HEK293T (cell line): Measurements from ENCODE around the gene TRMT6.

Experiments
- CTCF ChIA-PET: fragments of 350-600 bp; formaldehyde crosslinking; extraction: SDS; loops from one replicate; lab custom pipeline; 2021; ENCODE audit warnings: antibody characterized with exemption, inconsistent platforms; lab: Yijun Ruan, JAX
- POLR2A ChIA-PET: fragments of 350-600 bp; formaldehyde crosslinking; extraction: SDS; loops from one replicate; lab custom pipeline; 2020; ENCODE audit warnings: antibody characterized with exemption, inconsistent platforms; lab: Yijun Ruan, JAX
- DNase-seq: peaks from one replicate; pipeline ENCODE4 v3.0.0; 2012; ENCODE audit warnings: mixed read lengths; ENCODE audit errors: extremely low spot score
- ARNT ChIP-seq: fragments of 450-650 bp; IDR thresholded peaks from 2 replicates; pipeline ENCODE4 v1.6.1; 2017; ENCODE audit warnings: mild to moderate bottlenecking
- BHLHE40 ChIP-seq: fragments of 450-650 bp; IDR thresholded peaks from 2 replicates; pipeline ENCODE4 v1.6.1; 2016; ENCODE audit warnings: mild to moderate bottlenecking, moderate library complexity, borderline replicate concordance
- CTBP1 ChIP-seq: fragments of 450-650 bp; IDR thresholded peaks from 2 replicates; pipeline ENCODE4 v1.6.1; 2016; ENCODE audit warnings: borderline replicate concordance
- ELF4 ChIP-seq: fragments of 450-650 bp; IDR thresholded peaks from 2 replicates; pipeline ENCODE4 v1.6.1; 2017; ENCODE audit warnings: antibody characterized with exemption
- FOXA1 ChIP-seq: fragments of 450-650 bp; IDR thresholded peaks from 2 replicates; pipeline ENCODE4 v1.6.1; 2016; ENCODE audit warnings: mild to moderate bottlenecking
- FOXK2 ChIP-seq: fragments of 450-650 bp; IDR thresholded peaks from 2 replicates; pipeline ENCODE4 v1.6.1; 2016; ENCODE audit warnings: mild to moderate bottlenecking
- FOXM1 ChIP-seq: fragments of 450-650 bp; IDR thresholded peaks from 2 replicates; pipeline ENCODE4 v1.6.1; 2017; ENCODE audit warnings: mild to moderate bottlenecking, borderline replicate concordance
- HDGF ChIP-seq: fragments of 450-650 bp; IDR thresholded peaks from 2 replicates; pipeline ENCODE4 v1.6.1; 2017; ENCODE audit warnings: antibody characterized with exemption, borderline replicate concordance
- L3MBTL2 ChIP-seq: fragments of 450-650 bp; conservative IDR thresholded peaks from 2 replicates; pipeline ENCODE4 v1.6.1; 2016; ENCODE audit warnings: mild to moderate bottlenecking
- LEF1 ChIP-seq: fragments of 450-650 bp; IDR thresholded peaks from 2 replicates; pipeline ENCODE4 v1.6.1; 2017; ENCODE audit warnings: mild to moderate bottlenecking, borderline replicate concordance
- NFRKB ChIP-seq: fragments of 450-650 bp; IDR thresholded peaks from 2 replicates; pipeline ENCODE4 v1.6.1; 2016; ENCODE audit warnings: mild to moderate bottlenecking, moderate library complexity
- PKNOX1 ChIP-seq: fragments of 450-650 bp; IDR thresholded peaks from 2 replicates; pipeline ENCODE4 v1.6.1; 2016
- SP1 ChIP-seq: fragments of 450-650 bp; IDR thresholded peaks from 2 replicates; pipeline ENCODE4 v1.6.1; 2017
- SUZ12 ChIP-seq: fragments of 450-650 bp; IDR thresholded peaks from 2 replicates; pipeline ENCODE4 v1.6.1; 2016; ENCODE audit warnings: mild to moderate bottlenecking
- TARDBP ChIP-seq: fragments of 450-650 bp; IDR thresholded peaks from 2 replicates; pipeline ENCODE4 v1.6.1; 2016
- ZNF384 ChIP-seq: fragments of 450-650 bp; IDR thresholded peaks from 2 replicates; pipeline ENCODE4 v1.6.1; 2016

Gene TRMT6

GRCh38 chr20:5977223-5977622 is 26.9 kb upstream of the TRMT6 start:
- POLR2A ChIA-PET: no interaction called here
- TF ChIP-seq SP1: no peak
- no peak for TF ChIP-seq L3MBTL2
- no peak for TF ChIP-seq NFRKB
- no peak for DNase-seq
- CTCF ChIA-PET: no interaction called here

DNA sequence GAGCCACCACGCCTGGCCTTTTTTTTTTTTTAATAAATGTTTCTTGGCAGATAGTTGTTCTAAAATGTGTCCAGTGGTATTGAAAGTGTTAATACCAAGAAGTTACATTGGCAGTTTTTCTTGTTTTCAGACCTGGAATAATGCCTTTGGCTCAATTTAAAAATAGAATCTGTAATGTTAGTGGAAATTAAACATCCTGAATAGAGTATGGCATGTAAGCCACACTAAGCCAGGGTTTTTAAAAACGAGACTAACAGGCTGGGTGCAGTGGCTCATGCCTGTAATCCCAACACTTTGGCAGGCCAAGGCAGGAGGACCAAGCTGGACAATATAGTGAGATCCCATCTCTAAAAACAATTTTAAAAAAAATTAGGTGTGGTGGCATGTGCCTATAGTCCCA is 25.4 kb upstream of the TRMT6 start:
- CTCF ChIA-PET: no interaction called here
- POLR2A ChIA-PET: no interaction called here
- no peak for DNase-seq
- TF ChIP-seq SP1 (no peak), ARNT (no peak), CTBP1 (no peak), BHLHE40 (no peak), NFRKB (no peak)

DNA sequence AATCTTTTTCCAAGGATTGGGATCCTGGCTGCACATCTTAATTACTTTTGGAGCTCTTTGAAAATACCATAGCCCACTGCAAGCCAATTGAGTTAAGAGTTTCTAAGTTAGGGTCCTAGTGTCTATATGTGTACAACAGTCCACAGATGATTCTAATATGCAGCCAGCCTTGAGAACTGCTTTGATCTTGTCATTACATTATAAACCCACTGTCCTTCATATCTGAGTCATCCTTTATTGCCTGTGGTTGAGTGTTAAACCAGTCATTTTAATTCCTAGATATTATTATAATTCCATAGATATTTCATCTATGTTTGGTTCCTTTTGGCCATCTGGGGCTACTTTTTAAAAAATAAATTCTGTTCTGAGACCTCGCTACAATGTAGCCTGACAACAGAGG is 24.2 kb upstream of the TRMT6 start:
- no peak for TF ChIP-seq FOXK2
- TF ChIP-seq LEF1: no peak
- TF ChIP-seq ELF4: no peak
- TF ChIP-seq FOXA1: no peak
- no peak for TF ChIP-seq L3MBTL2
- TF ChIP-seq TARDBP: no peak
- no peak for TF ChIP-seq SP1
- TF ChIP-seq FOXM1: no peak
- TF ChIP-seq CTBP1: no peak
- ChIA-PET CTCF (no interaction called here), POLR2A (no interaction called here)
- no peak for DNase-seq

DNA sequence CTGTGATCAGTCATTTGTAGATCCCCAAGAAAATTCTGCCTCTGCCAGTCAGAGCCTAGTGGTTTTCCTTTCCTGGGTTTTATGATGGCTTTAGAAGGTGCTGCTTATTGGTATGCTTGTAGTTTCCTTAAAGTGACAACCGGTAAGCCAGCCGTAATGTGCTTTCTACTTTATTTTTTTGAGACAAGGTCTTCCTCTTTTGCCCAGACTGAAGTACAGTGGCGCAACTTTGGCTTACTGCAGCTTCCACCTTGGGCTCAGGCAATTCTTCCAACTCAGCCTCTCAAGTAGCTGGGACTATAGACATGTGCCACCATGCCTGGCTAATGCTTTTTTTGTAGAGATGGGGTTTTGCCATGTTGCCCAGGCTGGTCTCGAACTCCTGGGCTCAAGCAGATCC is 23.6 kb upstream of the TRMT6 start:
- POLR2A ChIA-PET: no interaction called here
- CTCF ChIA-PET: no interaction called here
- TF ChIP-seq SUZ12 (no peak), FOXA1 (no peak), L3MBTL2 (no peak), ARNT (no peak), FOXK2 (no peak), BHLHE40 (no peak), SP1 (no peak), LEF1 (no peak), FOXM1 (no peak), NFRKB (no peak), ELF4 (no peak)
- no peak for DNase-seq

DNA sequence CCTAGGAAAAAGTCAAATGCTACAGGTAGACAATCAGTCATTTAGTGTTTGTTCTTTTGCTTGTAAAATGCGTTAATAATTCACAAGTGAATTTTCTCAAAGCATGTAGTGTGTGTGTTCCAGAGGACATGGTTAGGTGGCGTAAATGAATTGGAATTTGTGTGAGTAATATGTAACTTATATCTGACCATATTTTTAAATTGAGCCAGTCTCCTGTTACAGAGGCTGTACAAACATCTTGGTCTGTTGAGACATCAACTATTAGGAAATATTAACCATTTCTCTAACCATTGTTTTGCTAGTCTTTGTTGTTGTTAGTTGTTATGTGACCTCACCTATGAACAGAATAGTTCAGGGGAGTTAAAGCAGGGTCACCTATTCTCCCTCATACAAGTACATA is 22.8 kb upstream of the TRMT6 start:
- TF ChIP-seq CTBP1 (no peak), TARDBP (no peak), PKNOX1 (no peak), ZNF384 (no peak), SP1 (no peak), ARNT (no peak)
- POLR2A ChIA-PET: no interaction called here
- no peak for DNase-seq
- CTCF ChIA-PET: no interaction called here

- TF ChIP-seq L3MBTL2 (no peak), ARNT (no peak), FOXA1 (no peak), TARDBP (no peak), PKNOX1 (no peak), FOXK2 (no peak), ZNF384 (no peak), BHLHE40 (no peak), HDGF (no peak), CTBP1 (no peak), NFRKB (no peak), SP1 (no peak), LEF1 (no peak), SUZ12 (no peak)
- POLR2A ChIA-PET: no interaction called here
- DNase-seq: no peak
- CTCF ChIA-PET: no interaction called here
Measured at GRCh38 chr20:5971203-5971602, 20.9 kb upstream of the TRMT6 start.

GRCh38 chr20:5970381-5970780 is 20.0 kb upstream of the TRMT6 start:
- TF ChIP-seq L3MBTL2: no peak
- TF ChIP-seq LEF1: no peak
- TF ChIP-seq FOXK2: no peak
- TF ChIP-seq SUZ12: no peak
- no peak for TF ChIP-seq FOXM1
- no peak for TF ChIP-seq FOXA1
- no peak for TF ChIP-seq TARDBP
- TF ChIP-seq NFRKB: no peak
- no peak for TF ChIP-seq SP1
- TF ChIP-seq BHLHE40: no peak
- TF ChIP-seq HDGF: no peak
- TF ChIP-seq CTBP1: no peak
- TF ChIP-seq PKNOX1: no peak
- TF ChIP-seq ARNT: no peak
- TF ChIP-seq ZNF384: no peak
- TF ChIP-seq ELF4: no peak
- ChIA-PET POLR2A (no interaction called here), CTCF (no interaction called here)
- DNase-seq: no peak

DNA sequence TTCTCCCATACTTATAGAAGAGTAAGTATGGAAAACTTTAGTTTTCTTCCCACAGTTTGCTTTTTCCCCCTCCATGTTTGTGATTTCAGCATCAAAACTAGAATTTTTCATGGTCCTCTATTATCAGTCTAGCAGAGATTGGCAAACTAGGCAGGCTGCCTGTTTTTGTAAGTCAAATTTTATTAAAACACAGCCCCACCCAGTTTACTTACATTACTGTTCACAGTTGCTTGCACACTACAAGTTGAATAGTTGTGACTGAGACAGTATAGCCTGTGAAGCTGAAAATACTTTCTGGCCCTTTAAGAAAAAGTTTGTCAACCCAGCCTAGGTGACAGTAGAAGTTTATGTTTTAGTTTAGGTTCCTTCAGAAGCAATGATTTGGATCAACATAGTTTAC is 19.6 kb upstream of the TRMT6 start:
- DNase-seq: no peak
- ChIA-PET POLR2A (no interaction called here), CTCF (no interaction called here)
- TF ChIP-seq ZNF384 (no peak), SP1 (no peak), FOXM1 (no peak), PKNOX1 (no peak), TARDBP (no peak), FOXK2 (no peak), BHLHE40 (no peak), ARNT (no peak), LEF1 (no peak)
